ENCODE results near the gene KAT6B.

- no peak for TF ChIP-seq POLR2A (IDR thresholded peaks at IDR 0.05; ENCODE audit: low read depth, low read length)
- no peak for TF ChIP-seq TAF1 (IDR thresholded peaks at IDR 0.05; ENCODE audit: low read depth, low read length)
- TF ChIP-seq POU2F2 (IDR thresholded peaks at IDR 0.05; ENCODE audit: low read depth, low read length), result no peak
Measured at GRCh38 chr10:74890460-74890859, 64.1 kb downstream of the KAT6B start.

Data from GM12891 (cell line).